GM12892 (cell line): ENCODE measurements around the gene TBC1D2B.

Source experiments
- POLR2A ChIP-seq: IDR thresholded peaks from 2 replicates; pipeline ENCODE4 v1.6.1; 2011; ENCODE audit warnings: low read depth, low read length, control low read depth
- POLR2AphosphoS5 ChIP-seq: IDR thresholded peaks from 2 replicates; pipeline ENCODE4 v1.6.1; 2011; ENCODE audit warnings: low read depth, low read length, control low read depth
- TAF1 ChIP-seq: IDR thresholded peaks from 2 replicates; pipeline ENCODE4 v1.6.1; 2011; ENCODE audit warnings: low read depth, mild to moderate bottlenecking, control low read depth, low read length, borderline replicate concordance

GRCh38 chr15:78069052-78069414 is 8.5 kb downstream of the TBC1D2B start:
- TF ChIP-seq POLR2A (no peak), POLR2AphosphoS5 (no peak), TAF1 (no peak)
